ENCODE data around the gene SHROOM2.

Gene SHROOM2, protein sequence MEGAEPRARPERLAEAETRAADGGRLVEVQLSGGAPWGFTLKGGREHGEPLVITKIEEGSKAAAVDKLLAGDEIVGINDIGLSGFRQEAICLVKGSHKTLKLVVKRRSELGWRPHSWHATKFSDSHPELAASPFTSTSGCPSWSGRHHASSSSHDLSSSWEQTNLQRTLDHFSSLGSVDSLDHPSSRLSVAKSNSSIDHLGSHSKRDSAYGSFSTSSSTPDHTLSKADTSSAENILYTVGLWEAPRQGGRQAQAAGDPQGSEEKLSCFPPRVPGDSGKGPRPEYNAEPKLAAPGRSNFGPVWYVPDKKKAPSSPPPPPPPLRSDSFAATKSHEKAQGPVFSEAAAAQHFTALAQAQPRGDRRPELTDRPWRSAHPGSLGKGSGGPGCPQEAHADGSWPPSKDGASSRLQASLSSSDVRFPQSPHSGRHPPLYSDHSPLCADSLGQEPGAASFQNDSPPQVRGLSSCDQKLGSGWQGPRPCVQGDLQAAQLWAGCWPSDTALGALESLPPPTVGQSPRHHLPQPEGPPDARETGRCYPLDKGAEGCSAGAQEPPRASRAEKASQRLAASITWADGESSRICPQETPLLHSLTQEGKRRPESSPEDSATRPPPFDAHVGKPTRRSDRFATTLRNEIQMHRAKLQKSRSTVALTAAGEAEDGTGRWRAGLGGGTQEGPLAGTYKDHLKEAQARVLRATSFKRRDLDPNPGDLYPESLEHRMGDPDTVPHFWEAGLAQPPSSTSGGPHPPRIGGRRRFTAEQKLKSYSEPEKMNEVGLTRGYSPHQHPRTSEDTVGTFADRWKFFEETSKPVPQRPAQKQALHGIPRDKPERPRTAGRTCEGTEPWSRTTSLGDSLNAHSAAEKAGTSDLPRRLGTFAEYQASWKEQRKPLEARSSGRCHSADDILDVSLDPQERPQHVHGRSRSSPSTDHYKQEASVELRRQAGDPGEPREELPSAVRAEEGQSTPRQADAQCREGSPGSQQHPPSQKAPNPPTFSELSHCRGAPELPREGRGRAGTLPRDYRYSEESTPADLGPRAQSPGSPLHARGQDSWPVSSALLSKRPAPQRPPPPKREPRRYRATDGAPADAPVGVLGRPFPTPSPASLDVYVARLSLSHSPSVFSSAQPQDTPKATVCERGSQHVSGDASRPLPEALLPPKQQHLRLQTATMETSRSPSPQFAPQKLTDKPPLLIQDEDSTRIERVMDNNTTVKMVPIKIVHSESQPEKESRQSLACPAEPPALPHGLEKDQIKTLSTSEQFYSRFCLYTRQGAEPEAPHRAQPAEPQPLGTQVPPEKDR (N-terminal part only)

DNA sequence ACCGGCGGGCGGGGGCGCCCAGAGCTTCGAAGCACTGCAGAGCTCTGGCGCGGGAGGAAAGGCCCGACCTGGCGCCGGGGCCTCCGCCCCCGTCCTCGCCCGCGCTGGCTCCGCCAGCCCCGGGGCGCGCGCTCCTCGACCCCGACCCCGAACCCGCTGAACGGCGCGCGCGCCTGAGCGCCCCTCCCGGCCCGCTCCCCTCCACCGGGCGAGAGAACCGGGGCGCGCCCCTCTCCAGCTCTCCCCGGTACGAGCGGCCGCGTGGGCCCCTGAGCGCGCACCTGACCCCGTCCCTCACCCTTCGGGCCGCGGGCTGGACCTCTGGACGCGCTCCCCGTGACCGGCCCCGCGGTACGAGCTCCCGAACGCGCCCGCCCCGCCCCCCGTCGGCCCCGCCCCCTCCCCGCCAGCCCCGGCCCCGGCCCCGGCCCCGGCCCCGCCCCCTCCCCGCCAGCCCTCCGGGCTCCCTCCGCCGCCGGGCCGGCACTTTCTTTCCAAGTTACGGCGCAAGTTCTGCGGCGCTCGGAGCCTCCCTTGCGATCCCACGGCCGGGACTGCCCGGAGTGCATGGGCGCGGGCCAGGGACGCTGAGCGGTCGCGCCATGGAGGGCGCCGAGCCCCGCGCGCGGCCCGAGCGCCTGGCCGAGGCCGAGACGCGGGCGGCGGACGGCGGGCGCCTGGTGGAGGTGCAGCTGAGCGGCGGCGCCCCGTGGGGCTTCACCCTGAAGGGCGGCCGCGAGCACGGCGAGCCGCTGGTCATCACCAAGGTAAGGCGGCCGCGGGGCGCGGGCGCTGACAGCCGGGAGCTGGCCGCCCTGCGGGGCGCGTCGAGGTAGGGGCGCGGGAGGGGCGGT is at the start of gene SHROOM2:
TSS of gene SHROOM2 (plus strand) at position 486 of the 854 bp plus-strand sequence. CDS start at position 603, 117 bp downstream.
- DNase-seq: no peak

DNA sequence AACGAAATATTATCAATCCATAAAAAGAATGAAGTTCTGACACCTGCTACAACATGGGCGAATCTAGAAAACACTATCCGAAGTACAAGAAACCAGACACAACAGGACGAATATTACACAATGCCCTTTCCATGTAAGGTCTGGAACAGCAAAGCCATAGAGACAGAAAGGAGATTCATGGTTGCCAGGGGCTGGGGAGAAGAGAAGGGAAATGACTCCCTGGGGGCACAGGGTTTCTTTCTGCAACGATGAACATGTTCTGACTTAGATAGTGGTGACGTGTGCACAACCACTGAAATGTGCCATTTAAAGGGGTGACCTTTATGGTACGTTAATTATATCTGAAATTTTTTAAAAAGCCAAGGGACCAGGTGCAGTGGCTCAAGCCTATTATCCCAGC is 48.9 kb upstream of the SHROOM2 start:
- no peak for DNase-seq

DNA sequence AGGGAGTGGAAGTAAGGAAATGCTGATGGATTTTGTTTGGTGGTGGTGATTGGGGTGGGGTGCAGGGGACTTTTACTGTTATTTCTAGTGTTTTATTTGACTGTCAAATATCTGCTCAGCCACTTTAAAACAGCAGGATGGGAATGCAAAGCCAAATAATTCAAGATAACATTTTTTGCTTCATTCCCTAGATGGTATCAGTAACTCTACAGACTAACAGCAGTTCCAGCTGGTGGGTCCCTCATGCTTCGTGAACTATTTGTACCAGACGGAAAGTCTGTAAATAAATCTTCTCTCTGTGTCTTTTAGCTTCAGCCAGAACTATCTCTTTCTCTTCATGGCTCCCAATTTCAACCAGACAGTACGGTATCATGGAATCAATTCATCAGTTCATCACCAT is 48.1 kb upstream of the SHROOM2 start:
- DNase-seq: no peak

DNA sequence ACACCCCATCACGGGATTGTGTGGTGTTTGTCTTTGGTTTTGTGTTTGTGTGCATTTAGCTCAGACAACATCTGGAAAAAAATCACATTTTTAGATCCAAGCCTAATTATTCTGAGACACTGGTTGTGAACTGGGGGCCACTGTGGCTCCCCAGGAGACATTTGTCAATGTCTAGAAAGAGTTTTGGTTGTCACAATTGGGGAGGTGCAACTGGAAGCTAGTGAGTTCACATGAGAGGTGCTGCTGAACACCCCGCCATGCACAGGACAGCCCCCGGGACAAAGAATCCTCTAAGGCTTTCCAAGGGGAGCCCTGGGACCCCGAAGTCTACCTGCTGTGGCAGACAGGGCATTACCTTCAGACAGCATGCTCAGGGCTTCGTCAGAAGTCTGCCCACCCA is 47.1 kb upstream of the SHROOM2 start:
- no peak for DNase-seq

DNA sequence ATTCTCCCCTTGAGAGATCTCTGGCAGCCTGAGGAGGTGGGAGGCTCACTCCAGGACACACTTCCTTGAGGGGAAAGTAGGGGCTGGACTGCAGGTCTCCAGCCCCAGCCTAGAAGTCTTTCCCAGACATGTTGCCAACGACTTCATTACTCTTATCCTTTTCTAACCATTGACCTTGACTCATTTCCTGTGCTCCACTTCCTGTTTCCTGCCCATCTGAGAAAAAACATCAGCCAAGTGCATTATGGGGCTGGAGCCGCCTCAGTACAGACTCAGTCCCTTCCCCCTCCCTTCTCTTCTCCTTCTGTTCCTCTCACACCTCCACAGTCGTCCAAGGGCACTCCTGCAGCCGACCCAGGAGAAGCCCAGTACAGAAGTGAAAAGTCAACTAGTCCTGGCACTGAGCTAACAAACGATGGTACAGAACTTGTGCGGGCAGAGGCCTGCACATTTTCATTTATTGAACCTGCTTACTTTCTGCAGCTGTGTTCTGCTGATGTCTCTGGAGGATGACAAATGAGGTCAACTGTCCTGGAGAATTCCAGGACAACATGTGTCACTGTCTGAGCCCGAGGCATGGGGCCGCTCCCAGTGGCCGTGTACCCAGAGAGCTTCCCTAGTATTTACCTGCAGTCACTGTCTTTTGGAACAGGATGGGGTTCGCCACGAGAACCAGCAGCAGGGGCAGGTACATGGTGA is 40.7 kb upstream of the SHROOM2 start:
- no peak for DNase-seq

DNA sequence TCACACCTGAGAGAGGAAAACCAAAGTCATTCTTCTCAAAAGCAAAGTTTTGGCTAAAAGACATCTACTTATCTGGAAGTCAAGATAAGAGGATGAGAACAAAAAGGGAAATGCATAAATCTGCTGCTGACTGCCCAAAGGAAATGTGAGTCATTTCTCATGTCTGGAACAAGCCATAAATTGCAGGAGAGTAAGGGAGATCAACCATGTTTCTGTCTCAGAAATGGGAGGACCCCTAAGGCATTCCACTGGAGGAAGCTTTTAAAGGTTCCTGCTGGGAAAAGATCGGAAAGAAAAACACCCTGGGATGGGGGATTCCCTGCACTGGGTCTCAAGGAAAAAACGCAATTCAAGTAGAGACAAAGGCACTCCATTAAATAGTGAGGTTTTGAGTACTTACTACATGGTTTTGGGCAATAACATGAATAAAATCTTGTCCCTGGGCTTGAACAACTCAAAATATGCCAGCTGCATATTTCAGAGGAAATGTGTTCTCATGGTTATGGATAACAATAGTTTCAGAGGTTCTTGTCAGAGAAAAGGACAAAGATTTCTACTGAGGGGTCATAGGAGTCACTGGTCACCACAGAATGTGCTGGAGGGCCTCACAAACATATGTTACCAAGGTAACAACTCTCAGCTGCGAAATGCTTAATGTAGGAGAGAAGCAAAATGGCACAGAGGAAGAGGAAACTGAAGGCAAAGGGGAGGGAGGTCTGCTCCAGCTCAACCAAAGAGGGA is 39.9 kb upstream of the SHROOM2 start:
- no peak for DNase-seq

DNA sequence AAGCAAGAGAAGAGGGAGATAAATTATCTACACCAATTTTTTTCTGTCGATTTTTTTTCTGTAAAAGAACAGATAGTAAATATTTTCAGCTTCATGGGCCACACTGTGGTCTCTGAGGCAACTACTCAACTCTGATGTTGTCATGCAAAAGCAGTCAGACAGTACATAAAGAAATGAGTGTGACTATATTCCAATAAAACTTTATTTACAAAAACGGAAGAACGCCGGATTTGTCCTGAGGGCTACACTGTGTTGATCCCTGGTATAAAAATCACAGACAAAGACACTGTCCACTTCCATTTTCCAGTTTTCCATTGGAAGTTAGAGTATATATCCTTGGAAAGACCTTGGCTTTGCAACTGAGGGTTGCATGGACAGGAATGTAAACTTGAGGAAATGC is 38.6 kb upstream of the SHROOM2 start:
- no peak for DNase-seq

DNA sequence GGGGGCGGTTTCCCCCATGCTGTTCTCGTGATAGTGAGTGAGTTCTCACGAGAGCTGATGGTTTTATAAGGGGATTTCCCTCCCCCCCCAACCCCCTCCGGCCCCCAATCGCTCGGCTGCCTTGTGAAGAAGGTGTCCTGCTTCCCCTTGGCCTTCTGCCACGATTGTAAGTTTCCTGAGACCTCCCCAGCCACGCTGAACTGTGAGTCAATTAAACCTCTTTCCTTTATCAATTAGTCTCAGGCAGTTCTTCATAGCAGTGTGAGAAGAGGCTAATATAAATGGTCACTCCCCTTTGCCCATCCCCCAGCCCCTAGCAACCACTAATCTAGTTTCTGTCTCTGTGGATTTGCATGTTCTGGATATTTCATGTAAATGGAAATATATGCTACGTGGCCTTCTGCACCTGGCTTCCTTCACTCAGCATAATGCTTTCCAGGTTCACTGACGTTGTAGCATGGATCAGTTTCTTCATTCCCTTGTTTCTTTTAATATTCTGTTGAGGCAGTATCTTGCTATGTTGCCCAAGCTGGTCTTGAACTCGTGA is 37.0 kb upstream of the SHROOM2 start:
- no peak for DNase-seq

DNA sequence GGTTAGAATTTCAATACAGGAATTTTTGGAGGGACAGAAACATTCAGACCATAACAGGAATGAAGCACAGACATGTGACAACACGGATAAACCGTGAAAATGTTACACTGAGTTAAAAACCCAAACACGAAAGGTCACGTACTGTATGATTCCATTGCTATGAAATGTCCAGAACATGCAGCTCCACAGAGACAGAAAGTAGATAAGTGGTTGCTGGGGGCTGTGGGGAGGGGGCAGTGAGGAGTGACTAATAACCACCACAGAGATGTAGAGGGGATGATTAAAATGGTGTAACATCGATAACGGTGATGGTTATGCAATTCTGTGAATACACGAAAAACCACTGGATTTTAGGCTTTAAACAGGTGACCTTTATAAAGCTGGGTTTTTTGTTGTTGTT is 28.9 kb upstream of the SHROOM2 start:
- no peak for DNase-seq

DNA sequence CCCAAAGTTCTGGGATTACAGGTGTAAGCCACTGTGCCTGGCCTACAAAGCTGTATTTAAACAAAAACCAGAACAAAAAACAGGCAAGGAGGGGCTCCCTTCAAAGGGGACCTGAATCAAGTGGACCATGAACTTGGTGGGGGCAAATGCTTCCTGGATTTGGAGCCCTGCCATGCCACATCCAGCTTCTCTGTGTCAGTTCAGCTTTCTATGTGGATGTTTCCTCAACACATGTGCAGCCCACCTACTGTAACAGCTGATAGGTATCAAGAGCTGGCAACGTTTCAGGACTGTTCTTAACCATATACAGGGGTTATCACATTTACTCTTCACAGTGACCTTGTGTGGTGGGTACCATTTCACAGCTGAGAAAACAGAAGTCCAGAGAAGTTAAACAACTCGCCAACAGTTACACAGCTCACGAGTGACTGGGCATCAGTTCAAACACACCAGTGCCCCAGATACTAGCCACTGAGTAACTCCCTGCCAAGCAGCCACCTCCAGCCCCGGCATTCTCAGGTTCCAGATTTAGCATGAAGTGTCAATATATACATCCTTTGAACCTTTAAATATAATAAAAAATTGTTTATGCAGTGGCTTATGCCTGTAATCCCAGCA is 28.1 kb upstream of the SHROOM2 start:
- no peak for DNase-seq

DNA sequence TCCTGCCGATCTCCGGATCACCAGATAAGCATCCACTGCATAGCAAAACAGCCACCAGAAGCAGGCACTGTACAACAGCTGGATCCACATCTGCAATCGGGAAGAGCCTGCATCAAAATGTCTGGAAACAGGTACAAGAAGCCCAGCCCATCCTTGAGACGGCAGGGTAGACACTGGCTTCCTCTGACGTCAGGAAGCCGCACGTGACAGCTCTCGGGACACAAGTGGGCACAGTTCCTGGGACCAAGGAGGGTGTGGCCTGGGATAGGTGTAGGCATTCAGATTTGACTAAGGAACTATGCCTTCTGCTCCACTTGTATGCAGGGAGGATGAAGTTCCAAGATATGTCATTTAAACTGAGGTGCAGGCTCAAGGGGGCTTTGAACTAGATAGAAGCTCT is 26.9 kb upstream of the SHROOM2 start:
- no peak for DNase-seq

DNA sequence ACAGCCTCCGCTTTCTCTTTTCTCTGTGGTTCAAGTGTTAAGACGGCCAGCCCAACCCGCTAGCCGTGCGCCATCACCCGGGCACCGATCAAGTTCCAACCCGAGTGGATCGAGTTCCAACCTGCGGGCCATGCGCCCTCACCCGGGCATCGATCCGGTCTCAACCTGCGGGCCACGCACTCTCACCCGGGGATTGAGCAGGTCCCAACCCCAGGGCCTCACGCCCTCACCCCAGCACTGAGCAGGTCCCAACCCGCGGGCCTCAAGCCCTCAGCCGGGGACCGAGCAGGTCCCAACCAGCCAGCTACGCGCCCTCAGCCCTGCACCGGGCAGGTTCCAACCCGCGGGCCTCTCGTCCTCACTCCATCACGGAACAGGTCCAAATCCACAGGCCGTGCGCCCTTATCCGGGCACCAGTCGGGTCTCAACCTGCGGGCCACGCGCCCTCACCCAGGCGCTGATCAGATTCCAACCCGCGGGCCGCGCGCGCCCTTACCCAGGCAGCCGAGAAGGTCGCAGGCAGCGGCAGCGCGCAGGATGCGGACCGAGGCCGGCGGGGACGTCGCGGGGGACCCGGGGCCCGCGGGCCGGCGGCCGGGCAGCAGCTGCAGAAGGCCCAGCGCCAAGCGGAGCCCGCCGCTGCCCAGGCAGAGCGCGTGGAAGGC is 21.0 kb upstream of the SHROOM2 start:
- DNase-seq: no peak

DNA sequence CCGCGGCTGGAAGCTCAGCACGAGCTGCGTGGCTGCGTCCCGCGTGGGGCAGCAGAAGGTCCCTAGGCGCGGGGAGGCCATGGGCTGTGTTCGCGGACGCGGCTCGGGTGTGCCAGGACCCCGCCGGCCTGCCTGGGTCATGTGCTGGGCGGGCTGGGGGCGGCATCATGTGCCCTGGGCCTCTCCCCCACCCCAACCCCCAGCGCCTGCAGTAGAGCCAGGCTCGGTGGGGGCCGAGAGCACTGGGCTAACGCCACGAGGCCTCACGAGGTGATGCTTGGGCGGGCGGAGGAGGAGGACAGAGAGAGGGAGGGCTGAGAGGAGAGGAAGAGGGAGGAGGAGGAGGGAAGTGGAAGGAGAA is 20.5 kb upstream of the SHROOM2 start, which contains the start of gene GPR143:
TSS of gene GPR143 (minus strand) at position 111 of the 361 bp plus-strand sequence. CDS start at position 81, 30 bp downstream.
- DNase-seq: no peak

DNA sequence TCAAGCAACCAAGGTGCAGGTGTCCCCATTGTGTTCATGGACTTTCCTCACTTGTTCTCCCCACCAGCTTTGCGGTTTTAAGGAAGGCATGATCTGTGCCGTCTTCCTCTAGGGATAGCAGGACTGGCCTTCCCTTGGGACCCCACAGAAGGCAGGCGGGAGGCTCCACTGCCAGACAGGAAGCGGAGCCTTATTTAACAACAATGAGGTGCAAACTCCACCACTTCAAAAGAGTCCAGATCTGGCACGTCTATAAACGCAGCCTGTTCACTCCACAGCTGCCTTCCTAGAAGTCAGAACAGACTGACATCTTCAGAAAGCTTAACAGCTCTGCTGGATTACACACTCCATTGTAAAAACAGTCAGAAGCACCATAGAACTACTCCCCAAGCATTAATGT is 18.9 kb upstream of the SHROOM2 start:
- no peak for DNase-seq

DNA sequence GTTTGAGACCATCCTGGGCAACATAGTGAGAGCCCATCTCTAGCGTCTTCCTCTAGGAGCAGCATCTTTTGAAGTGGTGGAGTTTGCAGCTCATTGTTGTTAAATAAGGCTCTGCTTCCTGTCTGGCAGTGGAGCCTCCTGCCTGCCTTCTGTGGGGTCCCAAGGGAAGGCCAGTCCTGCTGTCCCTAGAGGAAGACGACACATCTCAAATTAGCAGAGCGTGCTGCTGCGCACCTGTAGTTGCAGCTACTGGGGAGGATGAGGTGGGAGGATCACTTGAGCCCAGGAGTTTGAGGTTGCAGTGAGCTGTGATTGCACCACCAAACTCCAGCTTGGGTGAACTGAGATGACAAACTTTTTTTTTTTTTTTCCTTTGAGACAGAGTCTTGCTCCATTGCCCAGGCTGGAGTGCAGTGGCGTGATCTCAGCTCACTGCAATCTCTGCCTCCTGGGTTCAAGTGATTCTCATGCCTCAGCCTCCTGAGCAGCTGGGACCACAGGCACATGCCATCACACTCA is 17.8 kb upstream of the SHROOM2 start:
- DNase-seq: peak; percentile 40

DNA sequence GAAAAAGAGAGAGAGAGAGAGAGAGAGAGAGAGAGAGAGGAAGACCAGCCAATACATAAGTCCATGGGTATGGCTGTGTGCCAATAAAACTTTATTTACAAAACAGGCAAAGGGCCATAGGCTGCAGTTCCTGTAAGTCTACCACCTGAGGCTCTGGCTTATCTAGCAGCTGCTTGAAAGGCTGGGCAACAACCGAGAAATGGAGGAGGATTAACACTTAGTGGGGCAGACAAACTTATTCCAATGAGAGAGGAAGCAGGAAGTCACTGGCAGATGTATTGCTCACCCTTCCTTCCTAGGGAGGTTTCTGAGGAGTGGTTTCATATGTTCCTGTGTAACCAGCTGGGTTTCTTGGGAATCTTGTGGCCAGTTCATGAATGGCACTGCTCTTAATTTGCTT is 15.9 kb upstream of the SHROOM2 start:
- no peak for DNase-seq

DNA sequence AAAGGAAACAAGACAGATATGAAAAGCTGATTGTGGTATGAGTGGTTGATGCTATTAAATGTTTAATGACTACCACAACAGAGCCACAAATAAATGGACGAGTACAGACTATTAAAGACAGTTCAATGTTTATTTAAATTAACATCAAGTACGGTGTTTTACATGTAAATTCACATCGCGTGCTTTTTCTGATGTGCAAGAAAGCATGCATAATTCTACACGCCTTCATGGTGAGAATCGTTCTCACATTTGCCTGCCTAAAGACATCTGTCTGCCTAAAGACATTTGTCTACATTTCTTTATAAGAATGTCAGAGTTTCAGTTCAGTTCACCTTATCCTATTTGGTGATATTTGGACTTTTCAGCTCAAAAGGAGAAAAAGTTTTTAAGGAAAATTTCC is 13.3 kb upstream of the SHROOM2 start:
- DNase-seq: no peak

DNA sequence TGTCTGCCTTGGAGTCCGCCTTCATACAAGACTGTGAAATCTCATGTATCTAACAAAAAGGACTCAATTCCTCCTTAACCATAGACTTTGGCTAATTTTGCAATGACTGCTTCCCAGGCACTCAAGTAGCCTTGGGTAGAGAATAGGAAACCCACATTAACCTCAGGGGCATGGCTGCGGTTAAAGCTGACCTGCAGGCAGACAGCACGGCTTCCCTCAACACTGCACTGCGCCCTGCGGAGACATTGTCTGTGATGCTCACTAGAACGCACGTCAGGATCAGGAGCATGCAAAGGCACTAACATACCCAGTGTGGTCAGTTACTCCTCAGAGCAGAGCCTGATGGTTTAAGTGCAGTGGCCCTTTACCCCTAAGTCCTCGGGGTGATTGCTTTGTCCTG is 10.3 kb upstream of the SHROOM2 start:
- no peak for DNase-seq

DNA sequence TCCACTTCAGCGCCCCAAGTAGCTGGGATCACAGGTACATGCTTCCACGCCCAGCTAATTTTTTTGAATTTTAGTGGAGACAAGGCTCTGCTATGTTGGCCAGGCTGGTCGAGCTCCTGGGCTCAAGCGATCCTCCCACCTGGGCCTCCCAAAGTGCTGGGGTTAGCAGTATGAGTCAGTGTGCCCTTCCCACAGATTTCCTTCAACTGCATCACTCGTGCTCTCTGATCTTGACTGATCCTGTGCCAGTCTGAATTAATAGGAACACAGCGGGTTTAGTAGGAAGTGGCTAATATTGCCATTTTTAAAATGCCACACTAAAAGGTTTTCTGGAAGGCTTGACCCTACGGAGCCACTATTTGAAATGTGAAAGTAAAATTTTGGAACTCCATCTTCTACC is 4.3 kb upstream of the SHROOM2 start:
- no peak for DNase-seq

Measured in NCI-H1436 (cell line).